Measurements from ENCODE around the gene IL4. TPM values are rescaled to one million over a fixed set of nuclear protein-coding genes. Genes with fewer than 3 reads are reported as not detected.
A peak's percentile ranks its signal among the peaks of the same experiment; 100 is the strongest.
"Not testable (repeated sequence)": the region's sequence is repeated elsewhere in the genome, so short reads cannot be mapped to it uniquely, and the experiment has no call there.

The IL4 gene
- total RNA-seq: 1 to 10 TPM in 1 of 2 experiments, not detected in 1; 1.8 TPM

- DNase-seq: no peak
- no peaks in the 10 kb centered on the region for H3K9me3 Mint-ChIP-seq
- no peaks in the 10 kb centered on the region for H3K27me3 Mint-ChIP-seq
- H3K36me3 Mint-ChIP-seq: peaks cover 6% of the 10 kb centered on the region
- no peak for ATAC-seq (ENCODE audit: low read depth)
- H3K4me1 Mint-ChIP-seq: peaks cover 34% of the 10 kb centered on the region
- POLR2A ChIA-PET: interaction anchor here (0.6 to 4.9 kb wide), 4 partner anchors 13 to 1351 kb away, joined by 4 to 30 read pairs (median 5); partner anchors contain the start of gene KIF3A
- no peak within 1 kb of the TSS for H3K4me3 Mint-ChIP-seq
- peak within 1 kb of the TSS; percentile 77 for H3K27ac Mint-ChIP-seq
Measured at GRCh38 chr5:132673939-132674630, at the start of gene IL4. Gene IL4 (plus strand): TSS chr5:132673989. CDS start chr5:132674051, 62 bp downstream.

- no peak overlapping the region for H3K4me3 Mint-ChIP-seq
- H3K27me3 Mint-ChIP-seq: no peaks in the 10 kb centered on the region
- no peaks in the 10 kb centered on the region for H3K9me3 Mint-ChIP-seq
- no peak overlapping the region for H3K27ac Mint-ChIP-seq
- H3K36me3 Mint-ChIP-seq: peaks cover 49% of the 10 kb centered on the region
- POLR2A ChIA-PET: no interaction called here
- peaks cover 23% of the 10 kb centered on the region for H3K4me1 Mint-ChIP-seq
- ATAC-seq (ENCODE audit: low read depth) (no peak), DNase-seq (no peak)
Measured at GRCh38 chr5:132627470-132627869, 46.3 kb upstream of the IL4 start.

GRCh38 chr5:132628814-132629213, 45.0 kb upstream of the IL4 start:
- Mint-ChIP-seq H3K4me1 (peaks cover 21% of the 10 kb centered on the region), H3K9me3 (no peaks in the 10 kb centered on the region), H3K4me3 (no peak overlapping the region), H3K27me3 (no peaks in the 10 kb centered on the region), H3K27ac (no peak overlapping the region), H3K36me3 (peaks cover 42% of the 10 kb centered on the region)
- DNase-seq (no peak), ATAC-seq (ENCODE audit: low read depth) (no peak)
- POLR2A ChIA-PET: interaction anchor here (2.2 kb wide), 1 partner anchor 13 kb away, joined by 7 read pairs; no protein-coding TSS in a partner anchor

- H3K27ac Mint-ChIP-seq: peak overlapping the region; percentile 55
- H3K36me3 Mint-ChIP-seq: peaks cover 44% of the 10 kb centered on the region
- H3K9me3 Mint-ChIP-seq: no peaks in the 10 kb centered on the region
- no peak overlapping the region for H3K4me3 Mint-ChIP-seq
- peaks cover 21% of the 10 kb centered on the region for H3K4me1 Mint-ChIP-seq
- no peaks in the 10 kb centered on the region for H3K27me3 Mint-ChIP-seq
- ATAC-seq (ENCODE audit: low read depth) (peak; percentile 33), DNase-seq (no peak)
- POLR2A ChIA-PET: interaction anchor here (2.0 to 2.2 kb wide), 2 partner anchors 10 to 12 kb away, joined by 7 to 11 read pairs; no protein-coding TSS in a partner anchor
Measured at GRCh38 chr5:132629230-132629944, 44.4 kb upstream of the IL4 start.

- Mint-ChIP-seq H3K4me1 (peaks cover 50% of the 10 kb centered on the region), H3K36me3 (peaks cover 54% of the 10 kb centered on the region)
- not testable (repeated sequence) for ATAC-seq (ENCODE audit: low read depth); H3K9me3 Mint-ChIP-seq; H3K27me3 Mint-ChIP-seq; H3K27ac Mint-ChIP-seq; DNase-seq; H3K4me3 Mint-ChIP-seq
- POLR2A ChIA-PET: interaction anchor here (0.7 kb wide), 1 partner anchor 128 kb away, joined by 4 read pairs; no protein-coding TSS in a partner anchor
Measured at GRCh38 chr5:132633587-132633986, 40.2 kb upstream of the IL4 start.

GRCh38 chr5:132635873-132636272, 37.9 kb upstream of the IL4 start:
- no peaks in the 10 kb centered on the region for H3K27me3 Mint-ChIP-seq
- H3K27ac Mint-ChIP-seq: peak overlapping the region; percentile 86
- H3K4me3 Mint-ChIP-seq: peak overlapping the region; percentile 58
- no peaks in the 10 kb centered on the region for H3K9me3 Mint-ChIP-seq
- peaks cover 38% of the 10 kb centered on the region for H3K36me3 Mint-ChIP-seq
- DNase-seq (no peak), ATAC-seq (ENCODE audit: low read depth) (peak; percentile 57)
- peaks cover 60% of the 10 kb centered on the region for H3K4me1 Mint-ChIP-seq
- POLR2A ChIA-PET: no interaction called here

GRCh38 chr5:132637241-132637640, 36.5 kb upstream of the IL4 start:
- Mint-ChIP-seq H3K27me3 (no peaks in the 10 kb centered on the region), H3K36me3 (peaks cover 31% of the 10 kb centered on the region), H3K27ac (peak overlapping the region; percentile 37), H3K4me1 (peaks cover 67% of the 10 kb centered on the region), H3K4me3 (peak overlapping the region; percentile 56), H3K9me3 (no peaks in the 10 kb centered on the region)
- ATAC-seq (ENCODE audit: low read depth) (no peak), DNase-seq (no peak)
- POLR2A ChIA-PET: interaction anchor here (0.7 kb wide), 1 partner anchor 153 kb away, joined by 3 read pairs; no protein-coding TSS in a partner anchor

GRCh38 chr5:132639706-132640130, 34.1 kb upstream of the IL4 start:
- POLR2A ChIA-PET: interaction anchor here (1.0 to 3.5 kb wide), 5 partner anchors 9 to 98 kb away, joined by 3 to 13 read pairs (median 4); partner anchors contain the start of genes KIF3A and RAD50
- H3K36me3 Mint-ChIP-seq: peaks cover 37% of the 10 kb centered on the region

GRCh38 chr5:132640613-132641012, 33.2 kb upstream of the IL4 start:
- Mint-ChIP-seq H3K27me3 (no peaks in the 10 kb centered on the region), H3K9me3 (no peaks in the 10 kb centered on the region), H3K4me3 (peak overlapping the region; percentile 46), H3K36me3 (peaks cover 42% of the 10 kb centered on the region), H3K4me1 (peaks cover 75% of the 10 kb centered on the region), H3K27ac (peak overlapping the region; percentile 88)
- DNase-seq (no peak), ATAC-seq (ENCODE audit: low read depth) (no peak)
- POLR2A ChIA-PET: interaction anchor here (0.9 to 3.5 kb wide), 5 partner anchors 10 to 107 kb away, joined by 4 to 13 read pairs (median 7); partner anchors contain the start of genes CCNI2 and IL13

More at GRCh38 chr5:132639706-132640130, 34.1 kb upstream of the IL4 start:
- peak; percentile 78 for ATAC-seq (ENCODE audit: low read depth)
- no peaks in the 10 kb centered on the region for H3K9me3 Mint-ChIP-seq
- H3K4me1 Mint-ChIP-seq: peaks cover 78% of the 10 kb centered on the region
- H3K27me3 Mint-ChIP-seq: no peaks in the 10 kb centered on the region
- H3K27ac Mint-ChIP-seq: peak overlapping the region; percentile 88
- H3K4me3 Mint-ChIP-seq: peak overlapping the region; percentile 41
- peak; percentile 50 for DNase-seq

- H3K27ac Mint-ChIP-seq: peak overlapping the region; percentile 88
- H3K4me3 Mint-ChIP-seq: peak overlapping the region; percentile 46
- peaks cover 2% of the 10 kb centered on the region for H3K9me3 Mint-ChIP-seq
- H3K4me1 Mint-ChIP-seq: peaks cover 68% of the 10 kb centered on the region
- H3K27me3 Mint-ChIP-seq: no peaks in the 10 kb centered on the region
- POLR2A ChIA-PET: interaction anchor here (0.9 to 3.5 kb wide), 4 partner anchors 11 to 106 kb away, joined by 4 to 13 read pairs (median 6); partner anchors contain the start of genes CCNI2 and IL13
- H3K36me3 Mint-ChIP-seq: peaks cover 45% of the 10 kb centered on the region
- no peak for DNase-seq
- peak; percentile 51 for ATAC-seq (ENCODE audit: low read depth)
Measured at GRCh38 chr5:132641241-132641723, 32.5 kb upstream of the IL4 start.

GRCh38 chr5:132641841-132642240, 31.9 kb upstream of the IL4 start:
- peak overlapping the region; percentile 77 for H3K27ac Mint-ChIP-seq
- POLR2A ChIA-PET: interaction anchor here (1.8 to 1.9 kb wide), 2 partner anchors 12 to 106 kb away, joined by 4 to 7 read pairs; partner anchors contain the start of gene CCNI2
- no peak for ATAC-seq (ENCODE audit: low read depth)
- H3K27me3 Mint-ChIP-seq: no peaks in the 10 kb centered on the region
- peaks cover 46% of the 10 kb centered on the region for H3K36me3 Mint-ChIP-seq
- peaks cover 2% of the 10 kb centered on the region for H3K9me3 Mint-ChIP-seq
- no peak for DNase-seq
- H3K4me3 Mint-ChIP-seq: no peak overlapping the region
- peaks cover 68% of the 10 kb centered on the region for H3K4me1 Mint-ChIP-seq

- POLR2A ChIA-PET: no interaction called here
- DNase-seq (no peak), ATAC-seq (ENCODE audit: low read depth) (no peak)
- H3K27ac Mint-ChIP-seq: no peak overlapping the region
- H3K4me3 Mint-ChIP-seq: no peak overlapping the region
- H3K27me3 Mint-ChIP-seq: no peaks in the 10 kb centered on the region
- peaks cover 15% of the 10 kb centered on the region for H3K9me3 Mint-ChIP-seq
- H3K4me1 Mint-ChIP-seq: peaks cover 50% of the 10 kb centered on the region
- H3K36me3 Mint-ChIP-seq: peaks cover 47% of the 10 kb centered on the region
Measured at GRCh38 chr5:132644177-132644576, 29.6 kb upstream of the IL4 start.

Measured in activated naive CD8-positive, alpha-beta T cell treated with anti-CD3 and anti-CD28 coated beads, Interleukin-2, amount 10 ng/mL, durations not matched to agents 7 days and 5 days (primary cell).